Endothelial cell of umbilical vein (primary cell): Measurements from ENCODE around the gene PLXNB1. TPM values are rescaled to one million over a fixed set of nuclear protein-coding genes. Genes with fewer than 3 reads are reported as not detected.

Experiments used
- BruUV-seq: library from RNA; stranded (reverse); fragments of 400-500 nt; replicated peaks from 2 replicates; lab custom pipeline; 2021; lab: Mats Ljungman, UMichigan
- CTCF ChIA-PET: fragments of 300-600, 350-600 bp; sonication (Branson Sonifier 250); formaldehyde crosslinking; loops from one replicate; lab custom pipeline; 2021; ENCODE audit warnings: antibody characterized with exemption, inconsistent platforms; lab: Charles Lee
- POLR2A ChIA-PET: fragments of 300-600, 350-600 bp; sonication (Branson Sonifier 250); formaldehyde crosslinking; loops from one replicate; lab custom pipeline; 2021; ENCODE audit warnings: antibody characterized with exemption, inconsistent platforms; lab: Charles Lee
- DNase-seq: peaks from one replicate; pipeline ENCODE4 v3.0.0-alpha.2; 2011; ENCODE audit warnings: low read depth, low spot score
- FAIRE-seq: peaks from 2 replicates; lab custom pipeline; 2011; peaks lifted over from hg19 to GRCh38; lab: Jason Lieb, UNC
- H2AFZ ChIP-seq: 2 replicates; pipeline ENCODE4 v1.6.0; 2012; ENCODE audit warnings: low read depth, low read length, control low read depth, inconsistent platforms
- H3K27ac ChIP-seq: 2 replicates; pipeline ENCODE4 v1.5.1; 2011; ENCODE audit warnings: low read depth, mild to moderate bottlenecking, control low read depth, low read length, moderate library complexity; ENCODE audit not compliant: insufficient read depth
- H3K27me3 ChIP-seq, 2 experiments: 2 replicates each; pipeline versions ENCODE4 v1.6.0 to v1.6.1; 2011; ENCODE audit warnings: low read length in 2 of 2, mixed read lengths in 1 of 2; ENCODE audit not compliant: control insufficient read depth in 2 of 2, insufficient read depth in 2 of 2
- H3K36me3 ChIP-seq, 2 experiments: 2 replicates in 1 of 2; 3 replicates in 1 of 2; pipeline ENCODE4 v1.5.1; 2011; ENCODE audit warnings: low read length in 2 of 2, mild to moderate bottlenecking in 1 of 2, moderate library complexity in 1 of 2; ENCODE audit not compliant: control insufficient read depth in 2 of 2, insufficient read depth in 2 of 2; ENCODE audit errors: extremely low read depth in 1 of 2
- H3K4me1 ChIP-seq: 3 replicates; pipeline ENCODE4 v1.5.1; 2011; ENCODE audit warnings: mild to moderate bottlenecking, low read length; ENCODE audit not compliant: control insufficient read depth, insufficient read depth; ENCODE audit errors: extremely low read depth
- H3K4me2 ChIP-seq: 2 replicates; pipeline ENCODE4 v1.6.1; 2011; ENCODE audit warnings: low read length, control low read depth, mixed read lengths; ENCODE audit not compliant: insufficient read depth
- H3K4me3 ChIP-seq, 3 experiments: fragments of 200-600 bp in 1 of 3; sonication (generic), shearing (Covaris generic) in 1 of 3; replicated peaks in 1 of 3; 2 replicates each; pipeline ENCODE4 v1.5.1; 2011 to 2016; ENCODE audit warnings: control low read depth in 3 of 3, low read length in 3 of 3, mild to moderate bottlenecking in 2 of 3, inconsistent platforms in 1 of 3, low read depth in 1 of 3, moderate library complexity in 1 of 3; ENCODE audit not compliant: insufficient read depth in 1 of 3
- H3K79me2 ChIP-seq: 2 replicates; pipeline ENCODE4 v1.6.0; 2012; ENCODE audit warnings: low read length, inconsistent platforms; ENCODE audit not compliant: control insufficient read depth, insufficient read depth
- H3K9ac ChIP-seq: replicated peaks from 2 replicates; pipeline ENCODE3; 2011; ENCODE audit warnings: low read length, control low read depth; ENCODE audit not compliant: insufficient read depth; ENCODE audit errors: extremely low read depth
- H3K9me1 ChIP-seq: replicated peaks from 3 replicates; pipeline ENCODE4 v1.6.0; 2011; ENCODE audit warnings: mild to moderate bottlenecking, low read length; ENCODE audit not compliant: control insufficient read depth, insufficient read depth; ENCODE audit errors: extremely low read depth
- H3K9me3 ChIP-seq: replicated peaks from 2 replicates; pipeline ENCODE4 v1.5.1; 2012; ENCODE audit warnings: low read length, inconsistent platforms; ENCODE audit not compliant: control insufficient read depth, insufficient read depth
- H4K20me1 ChIP-seq: replicated peaks from 2 replicates; pipeline ENCODE3; 2011; ENCODE audit warnings: mild to moderate bottlenecking, low read length; ENCODE audit not compliant: control insufficient read depth, insufficient read depth; ENCODE audit errors: extremely low read depth
- EZH2 ChIP-seq: IDR thresholded peaks from 2 replicates; pipeline ENCODE4 v1.6.1; 2012; ENCODE audit warnings: borderline replicate concordance, low read depth, mild to moderate bottlenecking, moderate library complexity, low read length, inconsistent platforms; ENCODE audit not compliant: severe bottlenecking
- FOS ChIP-seq: IDR thresholded peaks from 2 replicates; pipeline ENCODE4 v1.6.1; 2011; ENCODE audit warnings: mild to moderate bottlenecking, low read length, moderate library complexity, borderline replicate concordance; ENCODE audit not compliant: insufficient read depth
- GATA2 ChIP-seq: IDR thresholded peaks from 2 replicates; pipeline ENCODE4 v1.7.0; 2011; ENCODE audit warnings: low read depth, mild to moderate bottlenecking, moderate library complexity, mixed read lengths, low read length; ENCODE audit not compliant: insufficient read length, insufficient read depth
- JUN ChIP-seq: IDR thresholded peaks from 2 replicates; pipeline ENCODE4 v1.6.1; 2011; ENCODE audit warnings: borderline replicate concordance, low read depth; ENCODE audit not compliant: insufficient read length, insufficient read depth
- MYC ChIP-seq: IDR thresholded peaks from one replicate; pipeline ENCODE4 v1.6.1; 2011; ENCODE audit warnings: mild to moderate bottlenecking, low read depth, low read length
- POLR2A ChIP-seq: IDR thresholded peaks from 2 replicates; pipeline ENCODE4 v1.6.1; 2012; ENCODE audit warnings: low read depth, mild to moderate bottlenecking, control low read depth, low read length
- POLR2AphosphoS5 ChIP-seq: IDR thresholded peaks from 2 replicates; pipeline ENCODE4 v1.6.1; 2012; ENCODE audit warnings: low read depth, mild to moderate bottlenecking, control low read depth, low read length, moderate library complexity; ENCODE audit not compliant: insufficient read depth
- dilution Hi-C: fragments of 300-500 bp; cut with MboI; formaldehyde crosslinking; loops from one replicate; pipeline ENCODE4 v1.15.0; 2019; ENCODE audit warnings: low sequenced_read_pairs; ENCODE audit not compliant: extremely low pct_ligation_motif_present
- intact Hi-C: fragments of 100-400 bp; cut with micrococcal nuclease; formaldehyde crosslinking; loops from one replicate; pipeline ENCODE4 v1.10.0; 2022
- polyA plus RNA-seq, 4 experiments: library from polyadenylated mRNA; depleted of rRNA in 3 of 4; stranded (reverse) in 3 of 4; unstranded in 1 of 4; fragments of >200 nt; gene quantifications; 2 replicates each; pipeline versions ENCODE4 v1.2.1 to v1.2.3, GENCODE V29; 2011 to 2012; ENCODE audit warnings: missing spikeins in 1 of 4
- total RNA-seq: library from RNA; stranded (reverse); gene quantifications from 2 replicates; pipeline ENCODE4 v1.2.3, GENCODE V29; 2021
- TF ChIP-seq, protein P1 (sequence below): IDR thresholded peaks from 2 replicates; pipeline ENCODE4 v1.6.1; 2011; ENCODE audit not compliant: insufficient read depth, insufficient read length
- TF ChIP-seq, protein P2 (sequence below), 2 donors: IDR thresholded peaks; 1 replicate in 1 of 2; 2 replicates in 1 of 2; pipeline ENCODE4 v1.5.1; 2011; ENCODE audit warnings: low read length in 2 of 2, mild to moderate bottlenecking in 2 of 2, moderate library complexity in 2 of 2, control low read depth in 1 of 2, inconsistent platforms in 1 of 2, low read depth in 1 of 2; ENCODE audit not compliant: insufficient read depth in 1 of 2; ENCODE audit errors: extremely low read depth in 1 of 2

PLXNB1 gene
- total and polyA plus RNA-seq, 2 donors (not counting 3 experiments of a cell fraction or from before 2014, with no cell fraction given), result 43.1 to 45.2 TPM

DNA sequence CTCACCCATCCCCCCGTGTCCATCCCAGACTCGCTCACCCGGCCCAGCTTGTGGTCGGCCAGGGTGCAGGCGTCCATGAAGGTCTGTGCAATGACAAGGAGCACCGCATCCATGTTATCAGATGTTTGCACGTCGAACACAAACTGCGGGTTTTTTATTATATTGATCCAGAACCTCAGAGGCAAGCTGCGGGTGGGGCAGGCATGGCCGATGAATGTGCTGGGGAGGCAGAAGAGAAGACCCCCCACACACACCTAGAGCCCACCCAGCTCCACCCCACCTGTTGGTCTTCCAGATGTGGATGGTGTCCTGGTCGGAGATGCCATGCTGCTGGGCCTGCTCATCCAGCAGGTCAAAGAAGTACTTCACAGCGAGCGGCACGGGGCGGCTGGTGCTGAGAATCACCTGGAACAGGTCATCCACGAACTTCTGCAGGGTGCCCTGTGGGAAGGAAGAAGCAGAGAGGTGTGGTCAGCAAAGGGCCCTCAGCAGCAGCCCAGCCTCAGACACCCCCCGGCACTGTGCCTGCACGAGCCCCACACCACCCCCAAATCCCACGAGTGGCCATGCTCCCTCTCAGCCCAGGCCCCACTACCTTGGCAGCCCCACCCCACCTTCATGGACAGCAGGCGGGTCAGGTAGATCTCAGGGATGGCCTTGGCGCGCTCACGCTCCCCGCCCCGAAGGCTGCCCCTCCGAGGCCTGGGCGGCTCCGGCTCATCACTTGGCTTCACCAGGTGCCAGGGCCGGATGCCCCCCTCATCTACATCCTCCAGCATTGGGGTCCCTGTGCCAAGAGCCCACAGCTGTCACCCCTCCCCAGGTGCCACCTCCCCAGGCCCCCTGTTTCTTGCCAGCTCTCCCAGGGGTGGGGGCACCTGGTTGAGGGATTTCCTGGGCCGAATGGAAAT, 20.3 kb downstream of the PLXNB1 start:
- Histone ChIP-seq H3K27ac (no peak overlapping the region), H4K20me1 (no peaks in the 10 kb centered on the region), H3K9ac (no peak overlapping the region), H3K4me3 (no peak overlapping the region), H2AFZ (no peak overlapping the region), H3K79me2 (no peaks in the 10 kb centered on the region), H3K4me1 (no peaks in the 10 kb centered on the region), H3K9me1 (no peaks in the 10 kb centered on the region), H3K9me3 (no peaks in the 10 kb centered on the region), H3K36me3 (peaks cover 0 to 35% of the 10 kb centered on the region in 2 experiments), H3K4me2 (no peak overlapping the region), H3K27me3 (no peaks in the 10 kb centered on the region)
- ChIA-PET POLR2A (interaction anchor here (0.5 kb wide), 1 partner anchor 48 kb away, joined by 3 read pairs; no protein-coding TSS in a partner anchor), CTCF (interaction anchor here (0.8 to 12.6 kb wide), 4 partner anchors 9 to 27 kb away, joined by 3 to 716 read pairs (median 4); no protein-coding TSS in a partner anchor)
- dilution Hi-C loops, result no loop called here
- intact Hi-C loops, result no loop called here
- TSS peak; percentile 19 for BruUV-seq
- TF ChIP-seq FOS (no peak), POLR2A (no peak), POLR2AphosphoS5 (no peak)
- FAIRE-seq, result no peak
- no peak for DNase-seq

DNA sequence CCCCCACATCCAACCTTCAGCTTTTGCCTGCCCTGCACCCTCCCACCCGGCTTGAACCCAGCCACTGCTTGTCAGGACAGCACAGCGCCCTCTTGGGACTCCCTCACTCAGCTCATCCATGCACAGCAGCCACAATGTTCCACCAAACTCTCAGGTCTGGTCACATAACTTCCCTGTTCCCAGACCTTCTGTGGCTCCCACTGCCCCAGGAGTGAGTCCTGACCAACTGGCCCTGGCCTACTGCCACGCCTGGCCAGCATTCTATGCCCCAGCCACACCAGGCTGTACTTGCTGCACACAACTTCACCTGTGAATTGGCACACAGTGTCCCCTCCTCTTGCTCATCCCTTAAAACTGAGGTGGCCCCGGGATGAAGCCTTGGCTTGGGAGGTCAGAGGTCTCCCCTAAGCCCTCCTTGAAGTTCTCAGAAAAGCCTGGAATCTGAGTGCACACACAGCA, 21.0 kb downstream of the PLXNB1 start:
- Histone ChIP-seq H3K4me2 (no peak overlapping the region), H3K27ac (no peak overlapping the region), H4K20me1 (no peaks in the 10 kb centered on the region), H3K79me2 (no peaks in the 10 kb centered on the region), H3K9me1 (no peaks in the 10 kb centered on the region), H3K4me3 (no peak overlapping the region), H3K36me3 (peaks cover 0 to 37% of the 10 kb centered on the region in 2 experiments), H2AFZ (no peak overlapping the region), H3K4me1 (no peaks in the 10 kb centered on the region), H3K9ac (no peak overlapping the region), H3K27me3 (no peaks in the 10 kb centered on the region), H3K9me3 (no peaks in the 10 kb centered on the region)
- POLR2A ChIA-PET, result no interaction called here
- no TSS peak for BruUV-seq
- DNase-seq (no peak), FAIRE-seq (no peak)
- intact Hi-C loops, result no loop called here
- TF ChIP-seq EZH2 (no peak), FOS (no peak), GATA2 (no peak), POLR2AphosphoS5 (no peak), JUN (no peak), MYC (no peak), POLR2A (no peak)
- TF ChIP-seq, protein P1, sequence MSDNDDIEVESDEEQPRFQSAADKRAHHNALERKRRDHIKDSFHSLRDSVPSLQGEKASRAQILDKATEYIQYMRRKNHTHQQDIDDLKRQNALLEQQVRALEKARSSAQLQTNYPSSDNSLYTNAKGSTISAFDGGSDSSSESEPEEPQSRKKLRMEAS, result no peak
- TF ChIP-seq, protein P2, sequence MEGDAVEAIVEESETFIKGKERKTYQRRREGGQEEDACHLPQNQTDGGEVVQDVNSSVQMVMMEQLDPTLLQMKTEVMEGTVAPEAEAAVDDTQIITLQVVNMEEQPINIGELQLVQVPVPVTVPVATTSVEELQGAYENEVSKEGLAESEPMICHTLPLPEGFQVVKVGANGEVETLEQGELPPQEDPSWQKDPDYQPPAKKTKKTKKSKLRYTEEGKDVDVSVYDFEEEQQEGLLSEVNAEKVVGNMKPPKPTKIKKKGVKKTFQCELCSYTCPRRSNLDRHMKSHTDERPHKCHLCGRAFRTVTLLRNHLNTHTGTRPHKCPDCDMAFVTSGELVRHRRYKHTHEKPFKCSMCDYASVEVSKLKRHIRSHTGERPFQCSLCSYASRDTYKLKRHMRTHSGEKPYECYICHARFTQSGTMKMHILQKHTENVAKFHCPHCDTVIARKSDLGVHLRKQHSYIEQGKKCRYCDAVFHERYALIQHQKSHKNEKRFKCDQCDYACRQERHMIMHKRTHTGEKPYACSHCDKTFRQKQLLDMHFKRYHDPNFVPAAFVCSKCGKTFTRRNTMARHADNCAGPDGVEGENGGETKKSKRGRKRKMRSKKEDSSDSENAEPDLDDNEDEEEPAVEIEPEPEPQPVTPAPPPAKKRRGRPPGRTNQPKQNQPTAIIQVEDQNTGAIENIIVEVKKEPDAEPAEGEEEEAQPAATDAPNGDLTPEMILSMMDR (IDR thresholded peaks at IDR 0.05; ENCODE audit: extremely low read depth in 1 of 2, insufficient read depth in 1 of 2, low read depth in 1 of 2, low read length in 2 of 2), result no peak
- CTCF ChIA-PET, result interaction anchor here (1.4 to 12.6 kb wide), 3 partner anchors 14 to 28 kb away, joined by 3 to 716 read pairs (median 4); no protein-coding TSS in a partner anchor
- dilution Hi-C loops, result no loop called here
